ENCODE measurements around the gene CFAP90. TPM values are rescaled to one million over a fixed set of nuclear protein-coding genes. Genes with fewer than 3 reads are reported as not detected.

The CFAP90 gene
- total RNA-seq, 1 donor from 2014 or later = not detected

- Histone ChIP-seq H3F3A (ENCODE audit: low read depth) (no peaks in the 10 kb centered on the region), H4K20me1 (ENCODE audit: low read depth) (peaks cover 25% of the 10 kb centered on the region), H3K4me3 (no peak overlapping the region), H3K27me3 (no peaks in the 10 kb centered on the region), H2AFZ (replicated peaks) (no peak overlapping the region), H3K27ac (no peak overlapping the region), H3K9ac (no peak overlapping the region), H3K79me2 (ENCODE audit: low read depth) (peaks cover 54% of the 10 kb centered on the region), H3K4me1 (peaks cover 12% of the 10 kb centered on the region), H3K9me3 (ENCODE audit: low read depth) (no peaks in the 10 kb centered on the region), H3K36me3 (peaks cover 4% of the 10 kb centered on the region), H3K4me2 (no peak overlapping the region)
- peaks cover 19% of the 10 kb centered on the region for H3K4me1 Mint-ChIP-seq
- no peaks in the 10 kb centered on the region for H3K9me3 Mint-ChIP-seq
- H3K27me3 Mint-ChIP-seq (ENCODE audit: insufficient read depth, low read depth) = no peaks in the 10 kb centered on the region
- no peak overlapping the region for H3K27ac Mint-ChIP-seq
- H3K4me3 Mint-ChIP-seq = peak overlapping the region; percentile 52
- H3K36me3 Mint-ChIP-seq = peaks cover 8% of the 10 kb centered on the region
- DNase-seq (ENCODE audit: low spot score) = no peak
- no peak for TF ChIP-seq CTCF (IDR thresholded peaks at IDR 0.05)
- no peak for TF ChIP-seq EZH2 (IDR thresholded peaks at IDR 0.05)
- TF ChIP-seq EZH2phosphoT487 (IDR thresholded peaks at IDR 0.05) = no peak
Observed at GRCh38 chr5:7867260-7867659, 16.3 kb upstream of the CFAP90 start.

DNA sequence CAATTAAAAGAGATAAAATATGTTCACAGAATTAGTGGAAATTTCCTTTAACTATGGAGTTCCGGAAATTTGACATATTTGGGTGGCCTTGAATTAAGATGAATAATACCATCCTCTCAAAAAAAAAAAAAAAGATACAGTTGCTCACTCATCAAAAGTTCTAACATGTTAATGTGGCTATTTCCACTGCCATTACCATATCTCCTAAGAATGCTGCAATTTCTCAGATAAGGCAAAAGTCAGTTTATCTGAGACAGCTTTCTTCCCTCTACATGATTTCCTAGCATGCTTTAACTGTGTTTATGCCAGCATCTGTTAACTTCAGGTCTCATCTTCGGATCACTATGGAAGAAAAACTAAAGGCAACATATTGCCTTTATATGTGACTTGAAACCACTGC lies 15.3 kb upstream of the CFAP90 start:
- H3K79me2 ChIP-seq (ENCODE audit: low read depth) = peaks cover 44% of the 10 kb centered on the region
- no peak overlapping the region for H3K9ac ChIP-seq
- Mint-ChIP-seq H3K9me3 (no peaks in the 10 kb centered on the region), H3K36me3 (peaks cover 8% of the 10 kb centered on the region), H3K27ac (no peak overlapping the region), H3K4me1 (peaks cover 19% of the 10 kb centered on the region), H3K27me3 (ENCODE audit: insufficient read depth, low read depth) (no peaks in the 10 kb centered on the region), H3K4me3 (no peak overlapping the region)
- TF ChIP-seq CTCF (IDR thresholded peaks at IDR 0.05) (no peak), EZH2phosphoT487 (IDR thresholded peaks at IDR 0.05) (no peak), EZH2 (IDR thresholded peaks at IDR 0.05) (no peak)
- no peaks in the 10 kb centered on the region for H3K9me3 ChIP-seq (ENCODE audit: low read depth)
- peaks cover 21% of the 10 kb centered on the region for H4K20me1 ChIP-seq (ENCODE audit: low read depth)
- no peak overlapping the region for H3K4me3 ChIP-seq
- H3K27ac ChIP-seq = no peak overlapping the region
- H3K4me2 ChIP-seq = no peak overlapping the region
- DNase-seq (ENCODE audit: low spot score) = no peak
- peaks cover 4% of the 10 kb centered on the region for H3K36me3 ChIP-seq
- peaks cover 12% of the 10 kb centered on the region for H3K4me1 ChIP-seq
- no peaks in the 10 kb centered on the region for H3F3A ChIP-seq (ENCODE audit: low read depth)
- no peak overlapping the region for H2AFZ ChIP-seq (replicated peaks)
- no peaks in the 10 kb centered on the region for H3K27me3 ChIP-seq

DNA sequence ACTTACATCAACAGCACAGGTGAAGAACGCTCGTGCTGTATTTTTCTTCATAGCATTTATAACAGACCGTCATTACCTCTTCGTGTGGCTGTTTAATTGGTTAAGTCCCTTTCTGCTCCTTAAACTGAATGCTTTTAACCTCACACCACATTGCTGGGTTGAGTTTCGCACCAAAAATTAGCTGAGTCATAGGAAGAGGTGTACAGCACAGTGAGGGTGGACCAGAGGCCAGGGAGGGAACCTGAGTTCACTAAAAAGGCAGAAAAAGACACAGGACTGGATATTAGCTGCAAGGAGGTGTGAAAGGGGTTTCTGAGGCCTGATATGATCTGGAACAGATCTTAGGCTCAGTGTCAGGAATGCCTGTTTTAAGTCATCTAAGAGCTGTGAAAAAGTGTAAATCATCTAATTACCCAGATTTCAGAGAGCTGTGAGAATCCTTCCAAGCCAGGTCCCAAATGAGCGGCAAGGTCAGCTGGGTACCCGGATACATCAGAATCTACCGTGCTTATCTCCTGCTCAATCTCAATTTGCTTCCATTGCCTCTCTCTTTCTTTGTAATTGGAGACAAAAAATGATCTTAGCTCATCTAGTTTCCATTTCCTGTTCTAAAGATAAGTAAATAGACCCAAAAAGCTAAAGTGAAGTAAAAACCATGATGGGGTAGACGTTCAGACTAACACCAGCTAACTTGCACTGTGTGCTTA lies 7.1 kb upstream of the CFAP90 start:
- no peak overlapping the region for H3K27ac ChIP-seq
- H3K27me3 Mint-ChIP-seq (ENCODE audit: insufficient read depth, low read depth) = no peaks in the 10 kb centered on the region
- H4K20me1 ChIP-seq (ENCODE audit: low read depth) = no peaks in the 10 kb centered on the region
- no peaks in the 10 kb centered on the region for H3K9me3 ChIP-seq (ENCODE audit: low read depth)
- H3K9ac ChIP-seq = no peak overlapping the region
- no peaks in the 10 kb centered on the region for H3K79me2 ChIP-seq (ENCODE audit: low read depth)
- no peak for DNase-seq (ENCODE audit: low spot score)
- H3K9me3 Mint-ChIP-seq = no peaks in the 10 kb centered on the region
- peaks cover 17% of the 10 kb centered on the region for H3K36me3 Mint-ChIP-seq
- H3K4me1 ChIP-seq = no peaks in the 10 kb centered on the region
- H3K4me3 Mint-ChIP-seq = no peak overlapping the region
- no peak overlapping the region for H3K27ac Mint-ChIP-seq
- H3K36me3 ChIP-seq = no peaks in the 10 kb centered on the region
- H3F3A ChIP-seq (ENCODE audit: low read depth) = peaks cover 6% of the 10 kb centered on the region
- H3K4me3 ChIP-seq = no peak overlapping the region
- TF ChIP-seq CTCF (IDR thresholded peaks at IDR 0.05) = no peak
- no peak for TF ChIP-seq EZH2 (IDR thresholded peaks at IDR 0.05)
- H3K4me1 Mint-ChIP-seq = peaks cover 7% of the 10 kb centered on the region
- no peaks in the 10 kb centered on the region for H3K27me3 ChIP-seq
- no peak overlapping the region for H2AFZ ChIP-seq (replicated peaks)
- H3K4me2 ChIP-seq = no peak overlapping the region

Measured in neural progenitor cell (in vitro differentiated cells).